Epithelial cell of prostate (primary cell): Measurements from ENCODE around the gene GALNT14.
A peak's percentile ranks its signal among the peaks of the same experiment; 100 is the strongest.
"Not testable (repeated sequence)": the region's sequence is repeated elsewhere in the genome, so short reads cannot be mapped to it uniquely, and the experiment has no call there.

Source experiments
- DNase-seq: peaks from one replicate; pipeline ENCODE4 v3.0.0-alpha.2; 2011; ENCODE audit warnings: low read depth, low spot score
- H3K27ac ChIP-seq: fragments of 450-650 bp; 2 replicates; pipeline ENCODE4 v1.5.1; 2017; ENCODE audit warnings: mild to moderate bottlenecking

The GALNT14 gene

GRCh38 chr2:30926606-30927005 is 211.6 kb downstream of the GALNT14 start:
- no peak for DNase-seq
- no peak overlapping the region for H3K27ac ChIP-seq

- DNase-seq: no peak
- H3K27ac ChIP-seq: no peak overlapping the region
Observed at GRCh38 chr2:30923623-30924022, 214.6 kb downstream of the GALNT14 start.

GRCh38 chr2:30920511-30920910 is 217.7 kb downstream of the GALNT14 start:
- no peak overlapping the region for H3K27ac ChIP-seq
- DNase-seq: no peak

- no peak for DNase-seq
Observed at GRCh38 chr2:30915486-30915885, 222.8 kb downstream of the GALNT14 start.

GRCh38 chr2:30914456-30914855 is 223.8 kb downstream of the GALNT14 start:
- DNase-seq: no peak
- no peak overlapping the region for H3K27ac ChIP-seq

More at GRCh38 chr2:30915486-30915885, 222.8 kb downstream of the GALNT14 start:
- H3K27ac ChIP-seq: no peak overlapping the region

- no peak for DNase-seq
Observed at GRCh38 chr2:30912056-30912455, 226.2 kb downstream of the GALNT14 start.

GRCh38 chr2:30911327-30911726 is 226.9 kb downstream of the GALNT14 start:
- H3K27ac ChIP-seq: no peak overlapping the region
- no peak for DNase-seq

More at GRCh38 chr2:30912056-30912455, 226.2 kb downstream of the GALNT14 start:
- no peak overlapping the region for H3K27ac ChIP-seq

- DNase-seq: no peak
- H3K27ac ChIP-seq: no peak overlapping the region
Observed at GRCh38 chr2:30910686-30911085, 227.6 kb downstream of the GALNT14 start.

GRCh38 chr2:30904437-30904836 is 233.8 kb downstream of the GALNT14 start:
- H3K27ac ChIP-seq, DNase-seq: not testable (repeated sequence)

GRCh38 chr2:30903326-30903725 is 234.9 kb downstream of the GALNT14 start:
- no peak overlapping the region for H3K27ac ChIP-seq
- no peak for DNase-seq

- no peak overlapping the region for H3K27ac ChIP-seq
- DNase-seq: no peak
Observed at GRCh38 chr2:30900381-30900780, 237.9 kb downstream of the GALNT14 start.

GRCh38 chr2:30899516-30900054 is 238.7 kb downstream of the GALNT14 start:
- no peak for DNase-seq

GRCh38 chr2:30897539-30897938 is 240.7 kb downstream of the GALNT14 start:
- H3K27ac ChIP-seq: no peak overlapping the region
- no peak for DNase-seq

More at GRCh38 chr2:30899516-30900054, 238.7 kb downstream of the GALNT14 start:
- no peak overlapping the region for H3K27ac ChIP-seq

- no peak overlapping the region for H3K27ac ChIP-seq
- DNase-seq: no peak
Observed at GRCh38 chr2:30894498-30895119, 243.6 kb downstream of the GALNT14 start.

- no peak overlapping the region for H3K27ac ChIP-seq
- no peak for DNase-seq
Observed at GRCh38 chr2:30888852-30889409, 249.3 kb downstream of the GALNT14 start.

- peak overlapping the region; percentile 38 for H3K27ac ChIP-seq
- DNase-seq: peak; percentile 52
Observed at GRCh38 chr2:30886080-30886479, 252.2 kb downstream of the GALNT14 start.

- no peak for DNase-seq
- no peak overlapping the region for H3K27ac ChIP-seq
Observed at GRCh38 chr2:30883822-30884221, 254.4 kb downstream of the GALNT14 start.

GRCh38 chr2:30883184-30883583 is 255.1 kb downstream of the GALNT14 start:
- no peak for DNase-seq
- H3K27ac ChIP-seq: no peak overlapping the region

GRCh38 chr2:30880516-30880915 is 257.7 kb downstream of the GALNT14 start:
- no peak for DNase-seq
- no peak overlapping the region for H3K27ac ChIP-seq

GRCh38 chr2:30877833-30878232 is 260.4 kb downstream of the GALNT14 start:
- H3K27ac ChIP-seq: no peak overlapping the region
- DNase-seq: no peak

- no peak for DNase-seq
- no peak overlapping the region for H3K27ac ChIP-seq
Observed at GRCh38 chr2:30872797-30873196, 265.4 kb downstream of the GALNT14 start.
